ENCODE measurements around the gene WDR27. TPM values are rescaled to one million over a fixed set of nuclear protein-coding genes. Genes with fewer than 3 reads are reported as not detected.

The WDR27 gene
- total RNA-seq, 4 donors from 2014 or later: 12.4 to 38.7 (median 27.6) TPM

- H3K27me3 ChIP-seq: no peaks in the 10 kb centered on the region
- TF ChIP-seq, protein P1, sequence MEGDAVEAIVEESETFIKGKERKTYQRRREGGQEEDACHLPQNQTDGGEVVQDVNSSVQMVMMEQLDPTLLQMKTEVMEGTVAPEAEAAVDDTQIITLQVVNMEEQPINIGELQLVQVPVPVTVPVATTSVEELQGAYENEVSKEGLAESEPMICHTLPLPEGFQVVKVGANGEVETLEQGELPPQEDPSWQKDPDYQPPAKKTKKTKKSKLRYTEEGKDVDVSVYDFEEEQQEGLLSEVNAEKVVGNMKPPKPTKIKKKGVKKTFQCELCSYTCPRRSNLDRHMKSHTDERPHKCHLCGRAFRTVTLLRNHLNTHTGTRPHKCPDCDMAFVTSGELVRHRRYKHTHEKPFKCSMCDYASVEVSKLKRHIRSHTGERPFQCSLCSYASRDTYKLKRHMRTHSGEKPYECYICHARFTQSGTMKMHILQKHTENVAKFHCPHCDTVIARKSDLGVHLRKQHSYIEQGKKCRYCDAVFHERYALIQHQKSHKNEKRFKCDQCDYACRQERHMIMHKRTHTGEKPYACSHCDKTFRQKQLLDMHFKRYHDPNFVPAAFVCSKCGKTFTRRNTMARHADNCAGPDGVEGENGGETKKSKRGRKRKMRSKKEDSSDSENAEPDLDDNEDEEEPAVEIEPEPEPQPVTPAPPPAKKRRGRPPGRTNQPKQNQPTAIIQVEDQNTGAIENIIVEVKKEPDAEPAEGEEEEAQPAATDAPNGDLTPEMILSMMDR (IDR thresholded peaks at IDR 0.05): no peak
- no peak for TF ChIP-seq POLR2A (IDR thresholded peaks at IDR 0.05)
- H3K27ac ChIP-seq: no peak overlapping the region
- H3K36me3 ChIP-seq: no peaks in the 10 kb centered on the region
- intact Hi-C loops (cut with DNase I): no loop called here
- DNase-seq: no peak
- H3K4me1 ChIP-seq: peaks cover 0 to 4% (median 4%) of the 10 kb centered on the region in 3 donors
- H3K4me3 ChIP-seq: no peak overlapping the region
- no peaks in the 10 kb centered on the region for H3K9me3 ChIP-seq
- WGBS, 2 donors: 83 to 89% methylated on average over 5 of the region's 5 CpGs
Observed at GRCh38 chr6:169587975-169588374, 113.9 kb downstream of the WDR27 start.

- WGBS, 2 donors: 69 to 79% methylated on average over 6 of the region's 6 CpGs
- H3K36me3 ChIP-seq: peaks cover 0 to 14% (median 0%) of the 10 kb centered on the region in 3 donors
- DNase-seq: no peak
- H3K27ac ChIP-seq: no peak overlapping the region
- intact Hi-C loops (cut with DNase I): no loop called here
- H3K4me3 ChIP-seq: no peak overlapping the region
- no peaks in the 10 kb centered on the region for H3K27me3 ChIP-seq
- H3K4me1 ChIP-seq: peaks cover 5 to 13% (median 6%) of the 10 kb centered on the region in 3 donors
- no peaks in the 10 kb centered on the region for H3K9me3 ChIP-seq
- TF ChIP-seq, protein P1 (IDR thresholded peaks at IDR 0.05): no peak
- no peak for TF ChIP-seq POLR2A (IDR thresholded peaks at IDR 0.05)
Observed at GRCh38 chr6:169583886-169584541, 117.8 kb downstream of the WDR27 start.

DNA sequence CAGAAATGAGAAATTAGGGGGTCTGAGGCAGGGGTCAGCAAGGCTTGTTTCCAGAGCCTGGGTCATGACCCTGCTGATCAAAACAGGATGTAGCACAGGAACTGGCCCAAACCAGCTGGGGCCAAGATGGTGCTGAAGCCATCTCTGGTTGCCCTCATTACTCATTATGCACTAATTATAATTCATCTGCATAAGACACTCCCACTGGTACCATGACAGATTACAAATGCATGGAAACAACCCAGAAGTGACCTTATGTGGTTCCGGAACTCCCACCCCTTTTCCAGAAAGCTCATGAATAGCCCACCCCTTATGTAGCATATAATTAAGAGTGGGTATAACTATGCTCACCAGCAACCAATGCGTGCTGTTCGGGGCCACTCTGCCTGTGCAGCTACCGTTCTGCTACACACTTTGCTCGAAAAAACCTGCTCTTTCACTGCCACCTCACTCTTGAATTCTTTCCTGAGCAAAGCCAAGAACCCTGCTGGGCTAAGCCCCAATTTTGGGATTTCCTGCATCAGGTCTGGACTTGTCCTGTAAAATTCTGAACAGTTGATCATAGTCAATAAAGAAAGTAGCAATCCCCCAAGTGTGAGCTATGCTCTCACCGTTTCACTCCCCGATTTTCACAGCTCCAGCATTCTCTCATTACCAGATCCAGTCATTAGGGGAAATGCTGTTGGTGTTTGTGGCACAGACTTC lies 122.3 kb downstream of the WDR27 start:
- H3K4me1 ChIP-seq: peaks cover 5 to 15% (median 7%) of the 10 kb centered on the region in 3 donors
- WGBS, 2 donors: 53 to 71% methylated on average over 7 of the region's 7 CpGs
- H3K36me3 ChIP-seq: peaks cover 0 to 14% (median 0%) of the 10 kb centered on the region in 3 donors
- H3K27ac ChIP-seq: peak overlapping the region in 2 of 4 donors; percentile 3 to 14
- no peaks in the 10 kb centered on the region for H3K27me3 ChIP-seq
- H3K9me3 ChIP-seq: no peaks in the 10 kb centered on the region
- TF ChIP-seq, protein P1 (IDR thresholded peaks at IDR 0.05): no peak
- TF ChIP-seq POLR2A (IDR thresholded peaks at IDR 0.05): no peak
- no peak for DNase-seq
- intact Hi-C loops (cut with DNase I): no loop called here
- H3K4me3 ChIP-seq: no peak overlapping the region

DNA sequence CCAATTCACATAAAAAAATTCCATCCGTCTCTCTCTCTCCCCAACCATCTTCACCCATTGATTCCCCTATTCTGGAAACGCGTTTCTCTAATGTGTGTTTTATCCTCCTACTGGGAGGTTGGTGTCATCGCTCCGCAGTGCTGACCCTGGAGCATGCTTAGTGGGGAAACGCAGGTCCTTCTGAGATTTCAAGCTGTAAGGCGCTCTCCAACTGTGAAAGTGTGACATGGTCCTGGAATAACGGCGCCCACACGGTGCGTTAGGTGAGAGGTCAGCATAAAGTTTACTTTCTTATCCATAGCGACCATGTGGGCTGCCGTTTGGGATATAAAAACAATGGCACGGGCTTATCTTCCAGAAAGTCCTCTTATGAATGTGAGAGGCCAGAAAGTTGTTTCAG lies 123.9 kb downstream of the WDR27 start:
- no peak for DNase-seq
- Histone ChIP-seq H3K9me3 (no peaks in the 10 kb centered on the region), H3K27me3 (no peaks in the 10 kb centered on the region), H3K27ac (no peak overlapping the region), H3K4me1 (peaks cover 5 to 15% (median 7%) of the 10 kb centered on the region in 3 donors), H3K36me3 (peaks cover 0 to 14% (median 0%) of the 10 kb centered on the region in 3 donors), H3K4me3 (no peak overlapping the region)
- intact Hi-C loops (cut with DNase I): no loop called here
- TF ChIP-seq, protein P1 (IDR thresholded peaks at IDR 0.05): no peak
- TF ChIP-seq POLR2A (IDR thresholded peaks at IDR 0.05): no peak
- 94 to 95% methylated on average over 10 to 14 of the region's 14 CpGs for WGBS, 2 donors

DNA sequence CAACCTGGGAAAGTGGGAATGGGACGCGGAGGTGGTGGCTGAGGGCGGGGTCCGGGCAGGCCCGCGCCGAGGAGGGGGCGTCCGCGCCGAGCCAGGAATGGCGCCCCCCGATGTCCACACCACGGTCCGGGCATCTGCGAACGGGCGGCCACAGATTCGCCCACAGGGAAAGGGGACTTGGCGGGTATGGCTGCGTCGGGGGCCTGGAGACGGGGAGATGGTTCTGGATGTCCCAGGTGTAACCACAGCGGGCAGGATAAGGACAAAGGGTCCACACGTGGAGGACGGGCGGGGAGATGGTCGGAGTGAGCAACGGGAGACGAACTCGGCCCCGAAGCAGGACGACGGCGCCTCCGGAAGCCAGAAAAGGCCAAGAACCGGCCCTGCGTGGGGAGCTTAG lies 124.6 kb downstream of the WDR27 start:
- peak overlapping the region in 2 of 4 donors; percentile 10 to 22 for H3K4me3 ChIP-seq
- intact Hi-C loops (cut with DNase I): no loop called here
- WGBS, 2 donors: 69 to 89% methylated on average over 29 to 37 of the region's 38 CpGs
- H3K9me3 ChIP-seq: no peaks in the 10 kb centered on the region
- no peak for TF ChIP-seq POLR2A (IDR thresholded peaks at IDR 0.05)
- TF ChIP-seq, protein P1 (IDR thresholded peaks at IDR 0.05): no peak
- no peak overlapping the region for H3K27ac ChIP-seq
- peaks cover 0 to 9% (median 0%) of the 10 kb centered on the region in 3 donors for H3K36me3 ChIP-seq
- no peaks in the 10 kb centered on the region for H3K27me3 ChIP-seq
- no peak for DNase-seq
- peaks cover 5 to 15% (median 7%) of the 10 kb centered on the region in 3 donors for H3K4me1 ChIP-seq

Data from esophagus squamous epithelium (tissue), 5 donors.